ENCODE data around the gene F11R.
"Not testable (repeated sequence)": the region's sequence is repeated elsewhere in the genome, so short reads cannot be mapped to it uniquely, and the experiment has no call there.

Gene F11R

GRCh38 chr1:160961419-160961818, 59.5 kb downstream of the F11R start:
- no peak for DNase-seq

- DNase-seq, result no peak
Measured at GRCh38 chr1:160956966-160957365, 64.0 kb downstream of the F11R start.

- peak; percentile 18 for DNase-seq
Measured at GRCh38 chr1:160954158-160955104, 66.5 kb downstream of the F11R start, which contains the start of gene ITLN2. Gene ITLN2 (minus strand): TSS chr1:160954809. CDS start chr1:160954741, 68 bp downstream.

- no peak for DNase-seq
Measured at GRCh38 chr1:160953030-160953429, 67.9 kb downstream of the F11R start.

GRCh38 chr1:160952129-160952510, 68.8 kb downstream of the F11R start:
- no peak for DNase-seq

GRCh38 chr1:160951443-160952128, 69.4 kb downstream of the F11R start:
- peak; percentile 17 for DNase-seq

- no peak for DNase-seq
Measured at GRCh38 chr1:160950657-160951056, 70.3 kb downstream of the F11R start.

GRCh38 chr1:160949881-160950280, 71.1 kb downstream of the F11R start:
- DNase-seq, result no peak

GRCh38 chr1:160949216-160949880, 71.6 kb downstream of the F11R start:
- DNase-seq, result not testable (repeated sequence)

- not testable (repeated sequence) for DNase-seq
Measured at GRCh38 chr1:160947174-160947759, 73.7 kb downstream of the F11R start.

GRCh38 chr1:160945881-160946280, 75.1 kb downstream of the F11R start:
- DNase-seq, result not testable (repeated sequence)
